Renal cortical epithelial cell (primary cell): ENCODE results near the gene ACOXL. TPM values are rescaled to one million over a fixed set of nuclear protein-coding genes. Genes with fewer than 3 reads are reported as not detected.

Experiments used
- DNase-seq: peaks from one replicate; pipeline ENCODE4 v3.0.0-alpha.2; 2011; ENCODE audit warnings: low read depth
- total RNA-seq: library from RNA; depleted of rRNA; stranded (reverse); fragments of >200 nt; gene quantifications from 2 replicates; pipeline ENCODE4 v1.2.3, GENCODE V29; 2014

ACOXL gene
- total RNA-seq, 1 donor from 2014 or later = not detected

- DNase-seq = no peak
Observed at GRCh38 chr2:110752871-110753270, 20.5 kb downstream of the ACOXL start.

DNA sequence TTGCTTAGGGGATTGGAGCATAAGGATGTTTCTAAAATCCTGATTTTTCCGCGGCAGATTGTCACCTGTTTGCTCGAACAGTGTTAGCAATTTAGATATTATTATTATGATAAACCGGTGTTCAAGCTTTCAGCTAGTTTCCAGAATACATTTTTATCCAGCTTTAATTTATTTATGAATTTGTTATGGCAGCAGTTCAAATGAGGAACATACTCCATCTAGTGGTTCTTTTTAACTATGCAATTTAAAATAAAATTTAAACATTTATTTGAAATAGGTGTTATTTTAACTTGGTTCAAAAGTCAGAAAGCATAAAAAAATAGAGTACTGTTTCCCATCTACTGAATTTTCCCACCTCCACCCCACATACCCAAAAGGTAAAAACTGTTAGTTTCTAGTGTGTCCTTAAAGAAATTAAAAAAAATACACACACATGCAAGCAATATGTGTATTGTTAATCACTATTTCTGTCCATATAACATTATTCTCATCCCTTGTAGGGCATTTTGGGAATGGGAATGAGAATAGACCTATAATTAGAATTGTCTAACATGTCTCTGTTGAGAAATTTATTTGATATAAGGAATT lies 23.2 kb downstream of the ACOXL start:
- peak; percentile 27 for DNase-seq

- no peak for DNase-seq
Observed at GRCh38 chr2:110759411-110759810, 27.0 kb downstream of the ACOXL start.

DNA sequence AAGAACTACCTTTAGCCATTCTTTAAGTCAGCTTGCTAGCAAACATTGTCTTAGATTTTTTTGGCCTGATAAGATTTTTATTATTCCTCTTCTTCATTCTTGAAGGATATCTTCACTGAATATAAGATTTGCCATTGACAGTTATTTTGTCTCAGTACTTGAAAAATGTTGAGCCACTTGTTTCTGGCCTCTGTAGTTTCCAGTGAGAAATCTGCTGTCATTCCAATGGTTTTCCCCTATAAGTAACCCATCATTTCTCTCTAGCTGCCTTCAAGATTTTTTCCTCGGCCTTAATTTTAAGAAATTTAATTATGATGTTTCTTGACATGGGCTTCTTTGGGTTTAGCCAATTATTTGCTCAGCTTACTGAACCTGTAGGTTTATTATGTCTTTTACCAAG lies 32.6 kb downstream of the ACOXL start:
- DNase-seq = no peak

DNA sequence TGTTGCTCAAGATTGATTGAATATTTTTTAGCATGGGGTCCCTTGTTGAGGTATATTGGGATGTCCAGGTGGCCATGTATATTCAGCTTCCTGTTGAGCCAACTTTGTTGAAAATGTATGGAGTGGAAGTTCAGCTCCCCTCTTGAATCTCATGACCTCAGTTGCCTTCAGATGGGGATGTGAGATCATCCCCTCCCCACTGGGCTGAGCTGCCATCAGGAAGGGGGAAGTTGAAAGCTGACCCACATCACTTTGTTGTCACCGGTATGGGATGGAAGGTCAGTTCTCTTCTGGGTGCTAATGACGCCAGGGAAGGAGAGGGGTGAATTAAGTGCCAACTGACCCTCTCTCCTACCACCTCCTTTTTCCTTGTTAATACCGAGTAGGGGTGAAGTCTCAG lies 33.9 kb downstream of the ACOXL start:
- DNase-seq = no peak

DNA sequence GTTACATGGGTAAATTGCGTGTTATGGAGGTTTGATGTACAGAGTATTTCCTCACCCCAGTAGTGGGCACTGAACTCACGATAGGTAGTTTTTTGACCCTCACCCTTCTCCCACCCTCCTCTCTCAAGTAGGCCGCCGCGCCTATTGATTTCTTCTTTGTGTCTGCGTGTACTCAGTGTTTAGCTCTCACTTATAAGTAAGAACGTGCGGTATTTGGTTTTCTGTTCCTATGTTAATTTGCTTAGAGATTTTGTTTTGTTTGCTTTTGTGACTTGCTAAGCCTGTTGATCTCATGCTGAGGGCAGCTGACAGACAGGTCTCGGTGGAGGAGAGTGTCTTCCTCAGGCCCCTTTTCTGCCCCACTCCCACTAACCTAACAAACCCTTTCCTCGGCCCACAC lies 36.2 kb downstream of the ACOXL start:
- no peak for DNase-seq

DNA sequence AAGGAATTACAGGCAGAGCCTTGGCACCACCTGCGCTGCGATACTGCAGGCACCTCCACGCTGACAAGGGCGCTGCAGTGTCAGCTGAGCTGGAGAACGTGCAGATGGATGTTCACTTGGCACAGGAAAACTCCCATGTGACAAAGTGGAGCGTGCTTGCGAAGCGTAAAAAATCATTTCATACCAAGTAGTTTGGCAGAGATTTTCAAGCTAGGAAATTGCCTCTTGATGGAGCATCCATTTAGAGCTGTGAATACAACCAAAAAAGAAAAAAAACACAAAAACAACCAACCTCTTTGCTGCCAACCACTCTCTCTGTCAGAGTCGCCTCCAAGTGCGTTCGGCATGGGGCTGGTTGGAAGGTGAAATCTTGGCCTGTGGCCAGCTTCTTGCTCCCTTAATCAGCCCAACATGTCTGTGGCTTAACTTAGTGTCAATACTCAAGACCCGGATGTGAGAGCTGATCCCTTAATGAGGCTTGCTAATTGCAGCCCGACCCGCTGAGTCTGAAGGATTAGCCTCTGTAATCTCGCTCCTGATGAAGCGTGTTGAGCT lies 38.1 kb downstream of the ACOXL start:
- no peak for DNase-seq

DNA sequence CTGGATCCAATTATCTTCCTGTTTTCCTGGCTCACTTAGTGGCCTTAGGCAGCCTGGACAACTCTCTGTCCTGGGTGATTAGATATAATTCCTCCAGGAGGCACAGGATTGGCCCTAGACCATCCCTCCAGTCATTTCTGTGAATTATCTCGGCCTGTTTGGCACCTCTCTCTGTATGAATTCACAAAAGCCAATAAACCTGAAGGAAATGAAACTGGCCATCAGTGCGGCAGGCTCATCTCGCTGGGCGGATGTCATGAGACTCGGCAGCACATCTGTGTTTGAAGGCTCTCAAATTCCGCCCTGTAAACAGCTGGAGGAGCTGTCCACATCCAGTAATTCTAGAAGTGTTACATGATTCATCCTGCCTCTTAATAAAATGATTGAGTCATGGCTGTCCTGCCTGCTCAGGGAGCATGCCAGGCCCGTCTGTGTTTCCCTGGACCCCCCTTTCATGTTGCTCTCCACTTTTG lies 38.6 kb downstream of the ACOXL start:
- peak; percentile 68 for DNase-seq

GRCh38 chr2:110771547-110772382 lies 39.4 kb downstream of the ACOXL start:
- no peak for DNase-seq

- DNase-seq = no peak
Observed at GRCh38 chr2:110772383-110772755, 40.0 kb downstream of the ACOXL start.

DNA sequence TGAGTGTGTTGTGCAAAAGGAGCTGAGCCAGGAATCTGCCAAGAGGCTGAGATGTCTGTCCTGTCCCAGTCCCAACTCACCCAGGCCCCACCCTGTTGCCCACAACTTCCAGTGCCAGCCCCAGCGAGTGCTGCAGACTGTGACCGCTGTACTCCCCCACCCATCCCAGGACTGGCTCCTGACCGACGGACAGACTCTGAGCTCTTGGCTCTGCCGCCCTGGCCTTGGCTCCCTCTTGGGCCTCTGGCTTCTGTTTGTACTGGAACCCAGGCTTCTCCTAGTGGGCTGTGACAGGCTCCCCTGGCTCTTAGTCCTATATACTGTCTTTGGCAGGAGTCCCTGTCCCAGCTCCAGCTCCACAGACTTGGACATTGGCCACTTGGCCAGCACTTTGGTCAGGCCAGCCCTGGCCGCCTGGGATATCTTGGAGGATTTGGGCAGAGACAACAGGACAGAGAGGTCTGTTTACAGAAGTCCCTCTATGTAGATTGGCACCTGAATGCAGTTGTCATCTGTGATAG lies 41.1 kb downstream of the ACOXL start:
- no peak for DNase-seq

GRCh38 chr2:110774701-110775100 lies 42.3 kb downstream of the ACOXL start:
- DNase-seq = no peak

DNA sequence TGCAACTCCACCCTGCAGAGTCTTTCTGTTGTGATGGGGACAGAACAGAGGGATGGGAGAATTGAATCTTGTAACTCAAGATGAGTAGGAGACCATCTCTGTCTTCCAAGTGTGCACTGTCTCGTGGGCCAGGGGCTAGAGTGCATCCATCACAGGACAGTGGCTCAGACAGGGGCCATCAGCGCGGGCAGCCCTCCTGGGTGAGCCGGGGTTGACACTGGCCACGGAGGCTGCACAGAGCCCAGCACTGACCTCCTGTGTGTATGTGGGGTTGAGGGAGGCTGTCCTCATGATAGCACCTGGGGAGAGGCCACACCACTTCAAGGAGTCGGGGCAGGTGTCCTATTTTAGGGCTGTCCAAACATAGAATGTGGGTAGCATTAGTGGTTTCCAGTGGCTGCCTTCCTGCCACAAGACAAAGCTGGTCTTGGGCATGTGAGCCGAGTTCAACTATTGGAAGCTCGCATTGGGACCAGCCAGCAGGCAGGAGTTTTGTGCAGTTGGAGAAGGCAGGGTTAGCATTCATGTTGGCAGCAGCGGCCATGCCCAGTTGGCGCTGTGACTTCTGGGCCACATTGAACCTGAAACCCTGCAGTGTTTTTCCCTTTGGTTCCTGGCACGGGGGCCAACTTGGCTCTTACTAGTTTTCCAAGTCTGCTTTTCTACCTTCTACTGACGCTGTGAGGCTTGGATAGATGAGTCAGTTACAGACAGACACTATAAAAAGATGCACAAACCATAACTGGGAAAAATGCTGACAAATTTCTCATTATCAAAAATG lies 45.3 kb downstream of the ACOXL start:
- DNase-seq = no peak

- no peak for DNase-seq
Observed at GRCh38 chr2:110780461-110780860, 48.1 kb downstream of the ACOXL start.

GRCh38 chr2:110783196-110783873 lies 51.0 kb downstream of the ACOXL start:
- DNase-seq = no peak

DNA sequence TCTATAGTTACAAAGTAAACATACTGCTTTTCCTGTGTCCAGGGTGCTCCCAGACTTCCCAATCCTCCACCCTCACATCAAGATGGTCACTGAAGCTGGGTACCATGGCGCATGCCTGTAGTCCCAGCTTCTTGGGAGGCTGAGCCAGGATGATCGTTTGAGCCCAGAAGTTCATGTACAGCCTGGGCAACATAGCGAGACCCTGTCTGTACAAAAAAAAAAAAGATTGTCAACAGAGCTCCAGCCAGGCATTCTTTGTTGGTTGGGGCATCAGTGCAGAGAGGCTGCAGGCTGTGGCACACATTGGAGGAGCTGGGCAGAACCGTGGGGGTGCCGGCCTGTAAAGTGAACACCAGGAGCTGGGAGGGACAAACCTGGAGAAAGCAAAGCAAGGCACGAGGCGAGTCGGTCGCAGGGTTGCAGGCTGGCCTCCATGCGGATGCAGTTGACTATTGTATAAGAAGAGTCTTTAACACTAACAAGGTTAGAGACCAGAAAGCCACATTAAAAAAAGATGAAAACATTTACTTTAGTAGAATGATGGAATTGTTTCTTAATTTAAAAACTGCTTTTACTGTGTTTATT lies 51.8 kb downstream of the ACOXL start:
- DNase-seq = no peak

GRCh38 chr2:110785439-110785838 lies 53.1 kb downstream of the ACOXL start:
- DNase-seq = no peak

GRCh38 chr2:110788976-110789375 lies 56.6 kb downstream of the ACOXL start:
- DNase-seq = no peak

- no peak for DNase-seq
Observed at GRCh38 chr2:110789706-110790105, 57.3 kb downstream of the ACOXL start.

DNA sequence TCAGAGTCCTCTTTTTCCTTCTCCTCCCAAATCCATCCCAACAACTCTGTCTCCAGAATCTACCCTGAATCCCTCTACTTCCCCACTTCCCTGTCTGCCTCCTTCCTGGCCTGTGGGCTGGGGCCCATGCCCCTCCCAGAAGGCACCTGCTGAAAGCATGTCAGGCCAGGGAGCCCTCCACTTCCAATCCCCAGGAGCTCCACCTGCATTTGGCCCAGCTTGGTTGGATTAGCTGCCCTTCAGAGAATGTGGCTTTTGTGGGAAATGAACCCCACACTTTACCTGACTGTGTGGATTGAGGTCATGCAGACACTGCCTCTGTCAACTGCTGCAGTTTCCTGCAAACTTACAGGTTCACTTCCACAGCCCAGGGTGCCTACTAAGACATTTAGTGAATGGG lies 58.5 kb downstream of the ACOXL start:
- DNase-seq = no peak

DNA sequence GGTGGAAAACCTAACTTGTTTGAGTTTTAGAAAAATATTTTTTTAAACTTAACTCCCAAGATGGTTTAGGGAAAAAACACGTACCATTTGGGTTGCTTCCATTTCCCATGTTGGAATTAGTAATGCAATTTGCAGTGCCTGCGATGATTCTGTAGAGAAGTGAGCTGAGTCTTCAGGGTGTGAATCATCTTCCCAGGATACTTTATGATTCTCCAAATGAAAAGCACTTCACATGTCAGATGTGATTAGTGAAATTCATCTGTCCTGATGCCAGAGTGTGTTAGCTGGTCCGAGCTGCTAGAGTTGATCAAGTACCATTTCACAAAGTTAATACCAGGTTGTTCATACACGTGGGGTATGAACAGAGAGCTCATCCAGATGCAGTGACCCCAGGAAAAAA lies 59.1 kb downstream of the ACOXL start:
- no peak for DNase-seq
